GM13976 (cell line): ENCODE data around the gene YIPF1.

Experiments used
- DNase-seq: peaks from one replicate; pipeline ENCODE4 v3.0.0; 2012; ENCODE audit warnings: low spot score
- CTCF ChIP-seq: IDR thresholded peaks from 2 replicates; pipeline ENCODE4 v1.5.1; 2012; ENCODE audit warnings: borderline replicate concordance, mild to moderate bottlenecking; ENCODE audit not compliant: insufficient read depth; ENCODE audit errors: extremely low read depth, missing control alignments, control extremely low read depth
- in situ Hi-C: fragments of 300-500 bp; cut with MboI; formaldehyde crosslinking; loops from one replicate; pipeline ENCODE4 v1.12.0; 2022; ENCODE audit warnings: low sequenced_read_pairs, mixed read lengths, inconsistent platforms; ENCODE audit not compliant: unreplicated experiment

Gene YIPF1

GRCh38 chr1:53871221-53871620 lies 18.4 kb downstream of the YIPF1 start:
- DNase-seq = no peak
- TF ChIP-seq CTCF = no peak
- in situ Hi-C loops = no loop called here

- TF ChIP-seq CTCF = no peak
- in situ Hi-C loops = loop anchor here (5.0 kb wide), 1 partner anchor 88 kb away; no protein-coding TSS in a partner anchor
- DNase-seq = no peak
These were observed 20.0 kb downstream of the YIPF1 start for GRCh38 chr1:53869454-53870117.

GRCh38 chr1:53868565-53868964 lies 21.0 kb downstream of the YIPF1 start:
- in situ Hi-C loops = loop anchor here (5.0 kb wide), 1 partner anchor 89 kb away; no protein-coding TSS in a partner anchor
- DNase-seq = no peak
- no peak for TF ChIP-seq CTCF

- no peak for TF ChIP-seq CTCF
- in situ Hi-C loops = no loop called here
- peak; percentile 24 for DNase-seq
These were observed 27.1 kb downstream of the YIPF1 start for GRCh38 chr1:53862507-53862906.

- in situ Hi-C loops = no loop called here
- peak; percentile 59 for DNase-seq
- TF ChIP-seq CTCF = peak; percentile 78
These were observed 28.6 kb downstream of the YIPF1 start for GRCh38 chr1:53860967-53861411.

- TF ChIP-seq CTCF = no peak
- in situ Hi-C loops = no loop called here
- no peak for DNase-seq
These were observed 37.9 kb downstream of the YIPF1 start for GRCh38 chr1:53851571-53852285.
